MM.1S (cell line): Measurements from ENCODE around the gene PKD1.
"Not testable (repeated sequence)": the region's sequence is repeated elsewhere in the genome, so short reads cannot be mapped to it uniquely, and the experiment has no call there.

ENCODE experiments used
- CTCF ChIP-seq: fragments of 300-600 bp; sonication (generic); IDR thresholded peaks from 2 replicates; pipeline ENCODE4 v1.5.1; 2016; ENCODE audit warnings: antibody characterized with exemption, low read length, mixed read lengths
- EZH2 ChIP-seq: fragments of 300-600 bp; sonication (generic); optimal IDR thresholded peaks from 2 replicates; pipeline ENCODE3; 2017; ENCODE audit warnings: low read depth, mild to moderate bottlenecking, antibody characterized with exemption, low read length, mixed read lengths

DNA sequence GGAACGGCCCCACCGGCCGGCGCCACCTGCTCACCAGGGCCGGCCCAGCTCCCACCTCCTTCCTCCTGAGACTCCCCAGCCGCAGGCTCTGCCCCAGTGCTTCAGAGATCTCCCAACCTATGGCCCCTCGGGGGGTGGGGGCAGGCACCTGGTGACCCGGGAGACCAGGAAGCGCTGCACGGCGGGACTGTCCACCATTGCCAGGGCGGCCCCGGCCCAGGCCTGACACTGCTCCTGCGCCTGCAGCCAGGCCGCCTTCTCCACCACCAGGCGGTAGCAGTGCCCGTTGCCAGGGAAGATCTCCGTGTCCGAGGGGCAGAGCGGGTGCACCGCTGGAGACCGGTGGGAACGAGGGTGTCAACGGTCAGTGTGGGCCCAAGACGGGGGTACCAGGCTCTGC is 18.4 kb downstream of the PKD1 start:
- not testable (repeated sequence) for TF ChIP-seq CTCF, EZH2
